Ectodermal cell (in vitro differentiated cells): ENCODE data around the gene SLC39A3.

Source experiments
- H3K27ac ChIP-seq: 2 replicates; pipeline ENCODE4 v1.7.0; 2013; ENCODE audit warnings: mild to moderate bottlenecking, low read depth, low read length; ENCODE audit not compliant: insufficient read depth, poor library complexity, severe bottlenecking
- H3K27me3 ChIP-seq: 2 replicates; pipeline ENCODE4 v1.7.0; 2013; ENCODE audit warnings: mild to moderate bottlenecking, low read length; ENCODE audit not compliant: insufficient read depth, control insufficient read depth, poor library complexity, severe bottlenecking
- H3K36me3 ChIP-seq: one replicate; pipeline ENCODE4 v1.7.0; 2013; ENCODE audit warnings: low read length; ENCODE audit not compliant: control insufficient read depth, insufficient read depth
- H3K4me1 ChIP-seq: one replicate; pipeline ENCODE4 v1.7.0; 2013; ENCODE audit warnings: low read length; ENCODE audit not compliant: control insufficient read depth, insufficient read depth
- H3K4me3 ChIP-seq: 2 replicates; pipeline ENCODE4 v1.7.0; 2013; ENCODE audit warnings: low read depth, low read length, control low read depth; ENCODE audit not compliant: insufficient read depth
- H3K9me3 ChIP-seq: 2 replicates; pipeline ENCODE4 v1.7.0; 2013; ENCODE audit warnings: mild to moderate bottlenecking, low read length, moderate library complexity; ENCODE audit not compliant: control insufficient read depth
- WGBS, 2 experiments: methylation state at CpG; one replicate each; pipeline ENCODE4 v1.1.7; 2013; ENCODE audit warnings: missing lambda C conversion rate in 2 of 2; 5-methylcytosine and 5-hydroxymethylcytosine counted together

Gene SLC39A3

DNA sequence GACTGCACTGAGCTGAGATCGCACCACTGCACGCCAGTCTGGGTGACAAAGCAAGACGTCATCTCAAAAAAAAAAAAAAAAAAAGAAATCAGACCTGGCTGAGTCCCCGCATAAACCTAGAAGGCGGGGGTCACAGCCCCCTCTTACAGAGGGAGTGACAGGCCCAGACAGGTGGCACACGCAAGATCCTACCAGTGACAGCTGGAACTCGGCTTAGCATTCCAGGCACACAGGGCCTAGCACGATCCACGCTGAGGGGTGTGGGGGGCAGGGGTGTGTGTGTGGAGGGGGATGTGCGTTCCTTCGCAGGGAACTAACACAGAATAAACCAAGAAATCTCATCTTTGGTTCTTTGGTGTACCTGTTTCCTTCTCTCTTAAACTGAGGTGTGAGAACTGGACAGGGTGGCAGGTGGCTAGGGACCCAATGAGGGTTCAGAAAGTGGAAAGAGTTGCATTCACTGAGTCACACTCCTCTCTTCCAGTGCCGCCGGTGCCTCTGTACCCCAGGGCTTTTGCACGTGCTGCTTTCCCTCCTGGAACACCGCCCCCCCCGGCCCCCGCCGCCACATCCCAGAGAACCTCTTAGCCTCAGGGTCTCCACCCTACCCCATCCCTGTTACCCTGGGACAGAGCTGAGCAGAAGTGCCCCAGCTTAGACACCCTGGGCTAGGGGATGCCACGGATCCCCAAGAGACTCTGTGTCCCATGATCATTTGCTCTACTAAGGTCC, 38.3 kb upstream of the SLC39A3 start:
- Histone ChIP-seq H3K4me1 (peaks cover 6% of the 10 kb centered on the region), H3K27ac (no peak overlapping the region), H3K27me3 (no peaks in the 10 kb centered on the region), H3K4me3 (no peak overlapping the region), H3K9me3 (no peaks in the 10 kb centered on the region), H3K36me3 (peaks cover 2% of the 10 kb centered on the region)
- WGBS, 2 experiments: 91 to 93% methylated on average over 19 of the region's 19 CpGs

DNA sequence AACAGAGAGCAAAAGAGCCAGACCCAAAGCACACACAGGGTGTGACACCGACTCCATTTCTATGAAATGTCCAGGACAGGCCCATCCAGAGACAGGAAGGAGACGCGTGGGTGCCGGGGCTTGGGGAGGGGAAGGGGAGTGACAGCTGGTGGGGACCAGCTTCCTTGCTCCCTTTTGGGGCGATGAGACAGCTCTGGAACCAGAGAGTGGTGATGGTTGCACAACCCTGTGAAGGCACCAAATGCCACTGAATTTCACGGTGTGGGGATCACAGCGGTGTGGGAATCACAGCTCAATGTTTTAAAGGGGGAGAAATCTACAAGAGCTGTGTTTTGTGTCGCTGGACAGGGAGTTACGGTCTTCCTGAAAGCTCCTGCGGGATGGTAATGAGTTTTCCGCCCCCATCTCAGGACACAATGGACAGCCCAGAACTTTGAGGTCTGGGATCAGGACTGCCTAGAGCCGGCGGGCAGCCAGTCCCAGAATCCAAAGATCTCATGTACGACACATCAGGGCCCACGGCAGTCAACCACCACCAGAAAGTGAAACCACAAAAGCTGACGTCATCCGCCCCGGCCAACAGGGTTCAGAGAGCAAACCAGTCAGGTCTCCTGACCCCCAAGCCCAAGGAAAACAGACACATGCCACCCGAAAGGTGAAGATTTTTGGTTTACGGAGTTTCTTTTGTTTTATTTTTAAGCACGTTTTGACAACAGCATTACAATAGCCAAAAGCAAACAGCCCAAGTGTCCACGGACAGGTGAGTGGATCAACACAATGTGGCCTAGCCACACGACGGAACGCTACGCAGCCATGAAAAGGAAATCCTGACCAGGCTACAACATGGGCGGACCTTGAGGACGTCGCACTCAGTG, 36.0 kb upstream of the SLC39A3 start:
- WGBS, 2 experiments: 93 to 95% methylated on average over 29 of the region's 29 CpGs
- Histone ChIP-seq H3K4me1 (no peaks in the 10 kb centered on the region), H3K27ac (no peak overlapping the region), H3K9me3 (no peaks in the 10 kb centered on the region), H3K4me3 (no peak overlapping the region), H3K27me3 (no peaks in the 10 kb centered on the region), H3K36me3 (peaks cover 2% of the 10 kb centered on the region)

DNA sequence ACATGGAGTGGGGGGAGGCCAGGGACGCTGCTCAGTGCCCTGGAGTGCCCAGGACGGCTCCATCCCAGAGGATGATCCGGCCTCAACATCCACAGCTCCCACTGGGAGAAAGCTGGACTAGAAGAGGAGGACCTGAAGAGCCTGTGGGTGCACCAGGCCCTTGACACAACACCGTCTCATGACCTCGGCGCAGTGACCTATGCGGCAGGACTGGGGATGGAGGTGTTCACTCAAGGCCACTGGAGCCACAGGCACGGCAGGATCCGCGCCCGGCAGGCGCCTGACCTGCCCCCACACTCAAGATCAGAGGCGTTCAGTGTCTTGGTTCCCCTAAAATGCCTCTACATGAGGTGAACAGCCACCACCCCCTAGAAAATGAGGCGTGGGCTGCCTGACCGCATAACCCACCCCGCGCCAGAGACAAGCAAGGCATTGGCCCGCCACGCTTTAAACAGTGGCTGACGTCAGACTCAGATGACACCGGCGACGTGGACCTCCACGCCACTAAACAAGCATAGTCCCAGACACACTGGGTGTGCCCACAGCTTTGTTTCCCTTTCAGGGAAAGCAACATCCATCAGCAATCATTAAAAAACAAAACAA, 35.2 kb upstream of the SLC39A3 start:
- WGBS, 2 experiments: 94 to 95% methylated on average over 24 of the region's 24 CpGs
- peaks cover 2% of the 10 kb centered on the region for H3K36me3 ChIP-seq
- H3K4me1 ChIP-seq: no peaks in the 10 kb centered on the region

DNA sequence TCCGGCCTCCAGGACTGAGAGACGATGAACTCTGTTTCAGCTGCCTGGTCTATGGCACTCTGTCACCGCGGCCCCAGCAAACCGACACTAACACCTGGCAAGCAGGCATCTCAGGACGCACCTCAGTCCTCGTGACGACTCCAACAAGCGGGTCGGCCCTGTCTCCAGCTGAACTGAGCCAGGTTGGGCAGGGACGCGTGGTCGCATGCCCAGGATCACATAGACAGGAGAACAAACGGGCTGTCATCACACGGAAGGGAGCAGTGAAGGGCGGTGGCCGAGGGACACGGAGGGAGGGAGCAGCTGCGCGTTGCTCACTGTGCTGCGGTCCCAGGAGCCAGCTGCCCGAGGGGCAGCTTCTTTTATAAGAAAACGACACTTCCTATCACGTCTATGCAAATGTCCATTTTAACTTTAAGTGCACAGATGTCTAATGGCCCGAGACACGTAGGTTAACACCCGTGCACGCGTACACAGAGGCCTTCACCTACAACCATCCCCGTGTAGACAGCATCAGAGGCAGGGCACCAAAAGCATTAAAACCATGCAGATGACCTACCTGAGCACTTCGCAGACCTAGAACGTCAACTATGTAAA, 34.4 kb upstream of the SLC39A3 start:
- no peak overlapping the region for H3K4me3 ChIP-seq
- H3K27me3 ChIP-seq: no peaks in the 10 kb centered on the region
- no peaks in the 10 kb centered on the region for H3K4me1 ChIP-seq
- no peaks in the 10 kb centered on the region for H3K9me3 ChIP-seq
- H3K36me3 ChIP-seq: peaks cover under 1% of the 10 kb centered on the region
- WGBS, 2 experiments: 93 to 94% methylated on average over 32 of the region's 32 CpGs
- no peak overlapping the region for H3K27ac ChIP-seq

More for the DNA sequence above, 35.2 kb upstream of the SLC39A3 start:
- no peak overlapping the region for H3K4me3 ChIP-seq
- H3K27ac ChIP-seq: no peak overlapping the region
- H3K9me3 ChIP-seq: no peaks in the 10 kb centered on the region
- H3K27me3 ChIP-seq: no peaks in the 10 kb centered on the region

DNA sequence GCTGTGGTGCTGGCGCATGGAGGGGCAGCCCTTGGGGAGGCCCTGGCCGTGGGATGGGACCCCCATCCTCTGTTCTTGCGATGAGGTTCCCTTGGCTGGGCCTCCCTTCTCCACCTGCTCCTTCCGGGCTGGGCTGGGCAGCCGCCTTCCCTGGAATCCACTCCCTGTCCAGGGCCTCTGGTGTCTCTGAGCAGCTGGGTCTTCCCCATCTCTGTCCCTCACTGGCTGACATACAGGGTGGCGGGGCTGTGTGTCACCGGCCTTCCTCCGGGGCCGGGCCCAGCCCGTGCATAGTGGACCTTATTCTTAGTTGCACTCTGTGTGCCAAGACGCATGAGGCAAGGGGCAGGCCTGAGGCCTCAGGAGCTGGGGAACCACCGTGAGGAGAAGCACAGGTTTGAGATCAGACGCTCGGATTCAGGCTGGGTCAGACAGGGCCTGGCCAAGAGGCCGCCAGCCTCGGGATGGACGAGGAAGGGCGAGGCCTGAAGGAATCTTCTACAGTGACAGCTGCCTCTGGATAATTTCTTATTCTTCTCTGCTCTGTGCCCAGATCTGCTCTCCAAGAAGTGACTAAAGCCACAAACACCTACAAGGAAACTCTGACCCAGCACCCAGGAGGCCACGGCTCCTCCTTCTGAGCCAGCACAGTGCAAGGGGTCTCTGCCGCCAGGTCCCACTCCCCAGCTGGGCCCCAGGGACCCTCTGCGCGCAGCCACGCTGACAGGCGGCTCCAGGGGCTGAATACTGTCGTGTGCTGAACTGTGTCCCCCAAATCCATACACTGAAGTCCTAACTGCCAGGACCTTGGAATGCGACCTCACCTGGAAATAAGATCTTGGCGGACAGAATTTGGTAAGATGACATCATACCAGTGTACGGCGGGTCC, 32.2 kb upstream of the SLC39A3 start:
- H3K36me3 ChIP-seq: peaks cover 4% of the 10 kb centered on the region
- H3K4me1 ChIP-seq: no peaks in the 10 kb centered on the region
- no peak overlapping the region for H3K4me3 ChIP-seq
- WGBS, 2 experiments: 95 to 96% methylated on average over 29 of the region's 29 CpGs
- H3K27ac ChIP-seq: no peak overlapping the region
- H3K27me3 ChIP-seq: no peaks in the 10 kb centered on the region
- no peaks in the 10 kb centered on the region for H3K9me3 ChIP-seq

DNA sequence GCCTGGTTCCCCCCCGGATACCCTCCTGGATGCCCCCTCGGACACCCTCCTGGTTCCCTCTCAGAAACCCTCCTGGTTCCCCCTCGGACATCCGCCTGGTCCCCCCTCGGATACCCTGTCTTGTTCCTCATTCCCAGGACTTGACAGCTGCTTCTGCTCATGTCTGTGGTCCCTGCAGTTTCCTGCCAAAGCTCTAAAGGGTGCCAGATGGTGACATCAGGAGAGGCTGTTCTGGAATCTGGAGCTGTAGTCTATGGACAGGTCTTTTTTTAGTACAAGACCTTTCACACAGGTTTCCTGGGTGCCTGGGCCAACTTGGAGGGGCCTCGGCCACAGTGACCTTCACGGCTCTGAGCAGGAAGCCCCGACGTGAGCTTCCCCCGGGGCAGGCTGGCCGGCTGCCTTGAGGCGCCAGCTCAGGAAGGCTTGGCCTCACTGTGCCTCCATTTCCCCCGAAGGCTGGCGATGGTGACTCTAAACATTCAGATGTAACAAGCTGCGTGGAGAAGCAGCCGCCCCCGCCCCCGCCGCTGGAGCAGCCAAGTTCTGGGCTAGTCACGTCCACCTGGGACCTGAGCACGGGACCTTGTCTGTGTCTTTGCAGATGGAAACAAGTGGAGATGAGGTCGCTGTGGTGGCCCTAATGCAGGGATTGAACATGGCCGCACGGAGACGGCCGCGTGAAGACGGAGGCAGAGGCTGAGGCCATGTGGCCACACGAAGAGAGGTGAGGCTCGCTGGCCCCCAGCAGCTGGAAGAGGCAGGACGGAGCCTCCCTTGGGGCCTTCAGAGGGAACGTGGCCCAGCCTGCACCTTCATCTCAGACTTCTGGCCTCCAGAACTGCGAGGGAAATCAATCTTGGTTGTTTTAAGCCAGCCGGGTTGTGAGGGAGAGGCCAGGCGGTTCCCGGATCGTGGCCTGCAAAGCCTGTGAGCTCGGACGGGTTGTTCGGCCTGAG, 30.5 kb upstream of the SLC39A3 start:
- Histone ChIP-seq H3K27ac (no peak overlapping the region), H3K9me3 (no peaks in the 10 kb centered on the region), H3K27me3 (no peaks in the 10 kb centered on the region), H3K36me3 (peaks cover 4% of the 10 kb centered on the region), H3K4me1 (no peaks in the 10 kb centered on the region), H3K4me3 (no peak overlapping the region)
- WGBS, 2 experiments: 94 to 95% methylated on average over 40 of the region's 40 CpGs

DNA sequence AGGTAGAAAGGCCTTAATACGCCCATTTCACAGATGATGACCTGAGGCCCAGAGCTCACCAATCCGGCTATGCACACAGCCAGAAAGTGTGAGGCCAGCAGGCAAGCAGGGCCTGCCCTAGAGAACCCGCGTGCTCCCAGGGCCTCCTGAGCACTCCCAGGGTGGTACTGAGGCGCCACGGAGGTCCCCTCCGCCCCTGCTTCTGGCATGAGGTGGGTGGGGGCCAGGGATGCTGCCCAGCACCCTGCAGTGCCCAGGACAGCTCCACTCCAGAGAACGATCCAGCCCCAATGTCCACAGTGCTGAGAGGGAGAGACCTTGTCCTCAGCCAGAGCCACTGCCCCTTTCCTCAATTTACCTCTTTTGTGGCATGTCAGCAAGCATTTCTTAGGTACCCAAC, 29.4 kb upstream of the SLC39A3 start:
- peaks cover 9% of the 10 kb centered on the region for H3K36me3 ChIP-seq

DNA sequence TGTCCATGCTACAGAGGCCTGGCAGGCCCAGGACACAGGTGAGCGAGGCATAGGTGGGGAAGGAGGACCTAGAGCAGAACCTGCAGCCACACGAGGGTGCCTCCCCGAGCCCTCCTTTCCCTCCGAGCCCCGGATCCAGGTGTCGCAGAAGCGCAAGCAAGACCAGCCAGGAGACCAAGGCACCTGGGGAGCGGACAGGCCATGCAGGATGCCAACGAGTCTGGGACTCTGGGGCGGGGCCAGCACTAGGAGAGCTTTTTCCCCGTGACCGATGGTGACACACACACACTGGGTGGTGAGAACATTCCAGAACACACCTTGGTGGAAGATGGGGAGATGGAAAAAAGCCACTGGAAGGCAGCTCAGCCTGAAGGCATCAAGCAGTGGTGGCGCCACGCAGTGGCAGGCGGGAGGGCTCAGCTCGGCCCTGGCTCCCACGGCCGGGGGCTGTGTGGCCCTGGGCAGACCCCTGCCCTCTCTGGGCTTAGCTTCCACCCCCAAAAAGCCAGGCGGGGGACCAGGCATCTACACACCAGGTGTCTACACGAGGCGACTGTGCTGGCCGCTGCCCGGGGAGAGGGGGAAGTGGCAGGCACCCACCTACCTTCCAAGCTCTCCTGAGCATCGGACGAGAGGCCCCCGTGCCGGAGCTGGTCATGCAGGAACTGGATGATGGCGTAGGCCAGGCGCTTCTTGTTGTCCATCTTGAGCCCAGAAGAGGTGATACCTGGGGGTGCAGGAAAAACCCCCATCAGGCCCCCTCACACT, 28.7 kb upstream of the SLC39A3 start:
- no peaks in the 10 kb centered on the region for H3K4me1 ChIP-seq
- H3K4me3 ChIP-seq: no peak overlapping the region
- no peaks in the 10 kb centered on the region for H3K27me3 ChIP-seq
- H3K9me3 ChIP-seq: no peaks in the 10 kb centered on the region
- H3K36me3 ChIP-seq: peaks cover 15% of the 10 kb centered on the region
- no peak overlapping the region for H3K27ac ChIP-seq
- WGBS, 2 experiments: 96% methylated on average over 29 of the region's 29 CpGs

More for the DNA sequence above, 29.4 kb upstream of the SLC39A3 start:
- no peaks in the 10 kb centered on the region for H3K27me3 ChIP-seq
- WGBS, 2 experiments: 95 to 97% methylated on average over 8 of the region's 8 CpGs
- H3K4me1 ChIP-seq: no peaks in the 10 kb centered on the region
- H3K27ac ChIP-seq: no peak overlapping the region
- H3K9me3 ChIP-seq: no peaks in the 10 kb centered on the region
- H3K4me3 ChIP-seq: no peak overlapping the region
